ENCODE measurements around the gene ZDHHC18.

ZDHHC18 gene

DNA sequence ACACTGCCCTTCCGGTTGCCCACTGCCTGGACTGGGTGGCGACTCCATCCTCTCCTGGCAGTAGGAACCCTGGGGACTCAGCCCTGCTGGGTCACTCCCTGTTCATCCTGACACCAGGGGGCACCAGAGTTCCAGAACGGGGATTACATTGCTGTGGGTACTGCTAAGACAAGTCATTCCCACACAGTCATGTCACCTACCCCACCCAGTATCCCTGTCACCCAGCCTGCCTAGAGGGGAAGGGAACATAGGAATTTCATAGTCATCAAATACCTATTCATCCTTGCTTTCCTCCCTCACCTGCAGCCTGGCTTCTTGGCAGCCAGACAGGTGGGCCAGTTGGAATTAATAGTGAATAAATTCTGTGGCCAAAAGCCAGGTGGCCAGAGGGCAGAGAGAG is 26.7 kb downstream of the ZDHHC18 start:
- DNase-seq (ENCODE audit: insufficient read length, low spot score) = peak; percentile 67
- TF ChIP-seq POLR2A (IDR thresholded peaks at IDR 0.05; ENCODE audit: low read depth, low read length) = no peak
- FAIRE-seq = peak; percentile 84

DNA sequence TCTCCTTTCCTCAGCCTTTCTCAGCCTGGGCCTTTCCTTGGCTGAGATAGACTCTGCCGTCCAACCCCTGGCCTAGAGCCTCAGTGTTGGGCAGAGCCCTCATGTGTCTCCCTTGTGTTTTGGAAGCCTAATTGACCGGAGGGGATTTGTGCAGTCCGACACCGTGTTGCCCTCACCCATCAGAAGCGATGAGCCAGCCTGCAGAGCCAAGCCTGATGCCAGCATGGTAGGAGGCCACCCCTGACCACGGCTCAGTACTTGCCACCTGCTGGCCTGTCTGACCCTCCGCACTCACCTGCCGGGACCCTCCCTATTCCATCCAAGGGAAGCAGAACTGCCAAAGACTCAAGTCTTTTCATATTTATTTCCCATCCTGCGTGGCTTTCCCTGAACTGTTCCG is 27.1 kb downstream of the ZDHHC18 start:
- no peak for DNase-seq (ENCODE audit: insufficient read length, low spot score)
- TF ChIP-seq POLR2A (IDR thresholded peaks at IDR 0.05; ENCODE audit: low read depth, low read length) = no peak
- no peak for FAIRE-seq

DNA sequence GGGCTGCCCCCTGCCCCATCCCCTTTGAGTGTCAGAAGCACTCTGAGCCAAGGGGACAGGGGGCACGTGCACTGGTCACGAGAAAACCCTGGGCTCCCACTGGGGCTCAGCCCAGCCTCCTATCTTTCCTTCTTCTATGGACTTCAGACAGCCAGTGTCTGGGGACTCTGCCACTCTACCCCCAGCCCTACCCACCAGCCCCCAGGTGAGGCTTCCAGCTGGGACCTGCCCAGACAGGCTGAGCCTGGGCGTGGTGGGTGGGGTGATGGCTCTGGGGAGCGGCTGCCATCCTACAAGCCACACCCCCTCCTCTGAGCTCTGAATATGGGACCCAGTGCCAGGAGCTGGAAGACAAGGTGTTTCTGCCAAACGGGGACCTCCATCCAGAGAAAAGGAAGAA is 28.4 kb downstream of the ZDHHC18 start:
- no peak for DNase-seq (ENCODE audit: insufficient read length, low spot score)
- FAIRE-seq = no peak
- TF ChIP-seq POLR2A (IDR thresholded peaks at IDR 0.05; ENCODE audit: low read depth, low read length) = no peak

DNA sequence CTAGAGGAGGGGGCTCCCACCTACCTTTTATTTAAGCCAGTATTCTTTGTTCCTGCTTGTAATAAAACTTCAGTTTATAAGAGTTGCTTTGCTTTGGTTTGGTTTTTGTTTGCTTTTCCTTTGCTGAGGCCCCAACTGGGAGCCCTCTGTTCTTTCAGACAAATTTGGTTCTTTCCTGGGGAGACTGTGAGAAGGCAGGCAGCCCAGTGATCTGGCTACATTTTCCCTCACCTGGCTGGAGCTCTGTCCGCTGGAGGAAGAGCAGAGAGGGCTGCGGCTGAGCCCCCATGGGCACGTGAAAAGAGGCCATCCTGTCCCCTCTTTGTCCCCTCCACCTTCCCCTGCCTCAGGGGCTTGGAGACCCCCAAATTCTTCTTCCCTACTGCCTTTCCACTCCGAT is 29.1 kb downstream of the ZDHHC18 start:
- TF ChIP-seq POLR2A (IDR thresholded peaks at IDR 0.05; ENCODE audit: low read depth, low read length) = no peak
- FAIRE-seq (no peak), DNase-seq (ENCODE audit: insufficient read length, low spot score) (no peak)

DNA sequence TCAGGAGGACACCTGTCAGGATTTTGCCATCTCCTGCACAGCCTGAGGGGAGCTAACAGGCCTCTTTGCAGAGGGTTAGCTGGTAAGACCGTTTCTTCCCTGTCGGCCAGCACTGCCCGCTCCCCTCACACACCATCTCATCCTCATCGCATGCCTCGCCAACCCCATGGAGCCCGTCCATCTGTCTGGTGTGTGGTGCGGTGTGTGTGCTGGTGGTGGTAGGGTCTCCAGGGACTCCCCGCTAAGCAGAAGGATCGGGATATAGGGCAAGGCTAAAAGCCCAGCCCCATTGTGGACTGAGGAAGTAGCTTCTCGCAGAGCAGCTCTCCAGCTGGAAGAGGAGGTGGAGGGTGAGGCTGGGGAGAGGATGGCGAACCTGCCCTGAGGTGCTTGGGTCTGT is 29.7 kb downstream of the ZDHHC18 start:
- FAIRE-seq = no peak
- TF ChIP-seq POLR2A (IDR thresholded peaks at IDR 0.05; ENCODE audit: low read depth, low read length) = no peak

DNA sequence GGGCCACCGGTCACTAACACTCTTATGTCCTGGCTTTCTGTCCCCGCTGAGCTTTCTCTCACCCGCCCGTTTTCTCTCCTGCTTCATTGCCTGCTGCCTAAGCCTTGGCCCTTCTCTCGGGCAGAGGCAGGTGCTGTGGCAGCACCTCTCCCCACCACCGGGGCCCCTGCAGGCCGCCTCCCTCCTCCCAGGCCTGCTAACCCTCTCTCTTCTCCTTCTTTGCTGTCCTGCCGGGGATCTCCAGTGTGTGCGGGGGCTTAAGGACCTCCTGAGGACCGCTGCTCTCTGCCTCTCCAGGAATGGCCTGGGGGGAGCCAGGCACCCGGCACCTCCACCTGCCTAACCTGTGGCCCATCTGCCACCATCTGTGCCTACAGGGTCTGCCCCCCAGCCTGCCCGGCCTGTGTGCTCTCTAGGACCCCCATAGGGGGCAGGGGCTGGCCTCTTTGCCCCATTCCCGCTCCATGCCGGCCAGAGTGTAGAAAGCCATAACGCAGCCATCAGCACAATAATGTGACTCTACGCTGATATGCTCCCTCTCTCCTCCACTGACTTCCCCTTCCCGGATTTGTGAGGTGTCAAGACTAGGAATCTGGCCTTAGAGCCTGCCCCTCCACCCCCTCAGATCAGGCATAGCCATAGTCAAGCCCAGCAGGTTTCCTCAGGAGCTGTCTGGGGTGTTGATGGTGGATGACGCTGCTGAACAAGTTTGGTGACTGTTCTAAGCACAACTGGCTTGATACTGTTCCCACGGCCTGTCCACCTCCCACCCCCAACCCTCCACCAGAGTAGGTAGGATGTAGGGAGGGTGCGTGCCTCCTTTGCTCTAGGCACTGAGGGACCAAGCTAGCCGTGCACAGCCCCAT is 30.3 kb downstream of the ZDHHC18 start:
- FAIRE-seq (no peak), DNase-seq (ENCODE audit: insufficient read length, low spot score) (no peak)
- no peak for TF ChIP-seq POLR2A (IDR thresholded peaks at IDR 0.05; ENCODE audit: low read depth, low read length)

More for the DNA sequence above, 29.7 kb downstream of the ZDHHC18 start:
- no peak for DNase-seq (ENCODE audit: insufficient read length, low spot score)

DNA sequence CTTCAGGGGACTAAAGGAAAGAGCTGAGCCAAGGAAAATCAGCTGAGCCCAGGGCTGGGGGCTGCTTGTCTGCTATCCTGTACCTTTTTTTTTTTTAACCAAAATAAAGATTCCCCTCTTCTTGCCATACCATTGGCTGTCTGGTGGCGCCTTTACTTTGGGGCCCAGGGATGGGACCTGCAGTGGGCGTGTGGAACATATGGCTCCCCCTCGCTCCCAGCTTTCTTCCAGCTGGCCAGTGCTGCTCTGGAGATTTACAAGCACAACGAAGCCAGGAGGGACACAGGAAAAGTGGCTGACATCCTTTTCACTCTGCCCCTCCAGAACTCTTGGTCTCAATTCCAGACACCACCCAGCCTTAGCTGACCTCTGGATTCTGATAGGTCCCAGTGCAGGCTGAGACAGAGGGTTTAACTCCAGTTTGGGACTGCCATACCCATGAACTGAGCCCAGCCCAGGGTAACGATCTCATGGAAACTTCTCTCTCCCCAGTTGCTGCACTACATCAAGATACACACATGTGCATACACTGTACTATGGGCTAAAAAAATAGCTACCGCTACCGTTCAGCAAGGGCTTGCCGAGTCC is 31.1 kb downstream of the ZDHHC18 start:
- DNase-seq (ENCODE audit: insufficient read length, low spot score) = no peak
- no peak for TF ChIP-seq POLR2A (IDR thresholded peaks at IDR 0.05; ENCODE audit: low read depth, low read length)
- no peak for FAIRE-seq

DNA sequence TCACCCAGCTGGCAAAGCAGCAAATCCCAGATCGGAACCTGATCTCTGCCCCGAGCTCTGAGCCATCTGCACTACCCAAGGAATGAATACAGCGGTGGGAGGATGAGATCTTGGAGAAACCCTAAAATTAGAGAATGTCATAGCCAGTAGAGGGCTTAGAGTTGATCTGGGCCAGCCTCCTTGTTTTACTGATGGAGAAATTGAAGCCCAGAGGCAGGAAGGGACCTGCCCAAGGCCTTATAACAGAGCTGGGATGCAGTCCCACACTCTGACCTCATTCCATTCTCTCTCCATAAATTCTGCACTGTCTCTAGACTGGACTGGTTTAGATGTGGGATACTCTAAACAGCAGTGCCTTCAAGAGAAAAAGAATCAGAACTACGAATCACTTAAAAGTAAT is 31.7 kb downstream of the ZDHHC18 start:
- DNase-seq (ENCODE audit: insufficient read length, low spot score) (no peak), FAIRE-seq (no peak)
- TF ChIP-seq POLR2A (IDR thresholded peaks at IDR 0.05; ENCODE audit: low read depth, low read length) = no peak

DNA sequence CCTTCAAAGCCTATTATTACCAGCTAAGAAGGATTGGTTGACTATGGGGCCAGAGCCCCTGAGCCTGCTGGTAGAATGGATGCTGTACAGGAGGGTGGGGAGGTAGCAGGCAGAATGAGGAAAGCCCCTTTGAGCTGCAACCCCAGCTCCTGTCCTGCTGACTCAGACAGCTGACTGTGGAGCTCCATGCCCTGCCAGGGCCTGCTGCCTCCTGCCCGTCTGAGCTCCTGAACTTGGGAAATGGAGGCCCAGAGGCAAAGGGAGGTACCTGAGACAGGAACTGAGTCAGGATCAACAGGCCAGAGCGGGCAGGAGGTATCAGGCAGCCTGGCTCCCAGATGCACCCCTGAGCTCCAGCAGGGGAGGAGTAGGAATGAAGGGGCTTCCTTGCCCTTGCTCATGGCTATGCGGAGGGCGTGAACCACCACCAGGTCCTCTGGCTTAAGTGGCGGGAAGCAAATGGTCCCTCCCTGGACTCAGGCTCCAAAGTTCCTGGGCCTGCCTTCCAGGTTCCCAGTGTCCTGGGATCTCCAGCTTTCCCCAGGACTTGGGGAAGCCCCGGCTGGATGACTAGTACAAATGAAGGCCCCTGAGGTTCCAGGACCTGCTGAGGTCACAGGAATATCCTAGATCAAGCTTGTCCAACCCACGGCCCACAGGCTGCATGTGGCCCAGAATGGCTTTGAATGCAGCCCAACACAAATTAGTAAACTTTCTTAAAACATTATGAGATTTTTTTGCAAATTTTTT is 32.6 kb downstream of the ZDHHC18 start:
- TF ChIP-seq POLR2A (IDR thresholded peaks at IDR 0.05; ENCODE audit: low read depth, low read length) = no peak
- FAIRE-seq (no peak), DNase-seq (ENCODE audit: insufficient read length, low spot score) (no peak)

DNA sequence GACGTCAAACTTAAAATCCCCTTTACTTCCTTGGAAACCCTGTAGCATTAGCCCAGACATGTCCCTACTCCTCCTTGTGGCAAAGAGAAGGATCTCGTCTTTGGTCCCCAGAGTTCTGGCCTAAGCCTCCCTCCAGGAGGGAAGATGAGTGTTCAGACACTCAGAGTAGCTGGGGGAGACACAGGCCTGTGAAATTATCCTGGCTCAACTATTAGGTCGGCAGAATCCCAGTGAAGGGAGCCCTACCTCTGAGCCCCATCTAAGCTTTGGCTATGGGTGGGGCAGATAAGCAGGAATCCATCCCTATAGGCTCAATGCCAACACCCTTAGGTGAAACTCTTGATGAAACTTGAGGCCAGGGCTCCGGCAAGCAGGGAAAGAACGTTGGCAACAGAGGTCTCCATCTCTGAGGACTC is 34.8 kb downstream of the ZDHHC18 start:
- FAIRE-seq = no peak
- TF ChIP-seq POLR2A (IDR thresholded peaks at IDR 0.05; ENCODE audit: low read depth, low read length) = no peak
- DNase-seq (ENCODE audit: insufficient read length, low spot score) = peak; percentile 22

DNA sequence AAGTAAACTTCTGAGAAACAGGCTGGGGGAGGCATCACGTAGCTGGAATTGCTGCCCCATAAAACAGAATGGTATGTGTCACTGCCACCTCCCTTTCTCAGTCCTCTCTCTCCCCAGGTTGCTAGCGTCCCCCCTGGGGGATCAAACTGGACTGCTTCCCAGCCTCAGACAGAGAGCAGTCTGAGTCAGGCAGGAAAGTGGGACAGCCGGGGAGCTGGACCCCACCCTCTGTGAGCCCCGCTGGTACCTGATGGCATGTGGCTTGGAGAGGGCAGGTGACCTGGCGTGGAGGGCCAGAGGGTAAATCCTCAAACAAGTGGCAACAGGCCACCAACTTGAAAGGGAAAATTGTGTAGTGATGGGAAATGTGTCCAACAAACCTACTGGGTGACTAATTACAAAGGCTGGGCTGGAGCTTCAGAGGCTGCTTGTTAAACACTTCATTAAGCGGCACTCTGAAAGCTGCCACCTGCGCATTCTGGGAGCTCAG is 35.4 kb downstream of the ZDHHC18 start:
- FAIRE-seq (no peak), DNase-seq (ENCODE audit: insufficient read length, low spot score) (peak; percentile 29)
- TF ChIP-seq POLR2A (IDR thresholded peaks at IDR 0.05; ENCODE audit: low read depth, low read length) = no peak

DNA sequence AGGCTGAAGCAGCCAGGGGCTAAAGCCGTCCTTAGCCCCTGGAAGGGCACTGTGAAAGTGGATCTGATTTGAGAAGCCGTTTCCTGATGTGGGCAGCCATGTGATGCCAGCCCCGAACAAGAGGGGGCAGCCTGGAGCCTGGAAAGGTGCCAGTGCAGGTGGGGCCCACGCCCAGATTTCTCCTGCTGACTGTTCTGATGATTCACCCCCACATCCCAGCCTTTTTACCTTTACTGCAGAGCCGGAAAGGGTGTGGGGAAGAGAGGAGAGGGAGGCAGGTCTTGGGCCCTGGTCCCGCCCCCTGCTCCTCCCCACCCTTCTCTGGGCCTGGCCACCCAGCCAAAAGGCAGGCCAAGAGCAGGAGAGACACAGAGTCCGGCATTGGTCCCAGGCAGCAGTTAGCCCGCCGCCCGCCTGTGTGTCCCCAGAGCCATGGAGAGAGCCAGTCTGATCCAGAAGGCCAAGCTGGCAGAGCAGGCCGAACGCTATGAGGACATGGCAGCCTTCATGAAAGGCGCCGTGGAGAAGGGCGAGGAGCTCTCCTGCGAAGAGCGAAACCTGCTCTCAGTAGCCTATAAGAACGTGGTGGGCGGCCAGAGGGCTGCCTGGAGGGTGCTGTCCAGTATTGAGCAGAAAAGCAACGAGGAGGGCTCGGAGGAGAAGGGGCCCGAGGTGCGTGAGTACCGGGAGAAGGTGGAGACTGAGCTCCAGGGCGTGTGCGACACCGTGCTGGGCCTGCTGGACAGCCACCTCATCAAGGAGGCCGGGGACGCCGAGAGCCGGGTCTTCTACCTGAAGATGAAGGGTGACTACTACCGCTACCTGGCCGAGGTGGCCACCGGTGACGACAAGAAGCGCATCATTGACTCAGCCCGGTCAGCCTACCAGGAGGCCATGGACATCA is 36.5 kb downstream of the ZDHHC18 start, which contains the start of gene SFN:
SFN (plus strand) TSS at position 369 of the 904 bp plus-strand sequence; CDS start at position 433, 64 bp downstream.
- TF ChIP-seq POLR2A (IDR thresholded peaks at IDR 0.05; ENCODE audit: low read depth, low read length) = no peak
- DNase-seq (ENCODE audit: insufficient read length, low spot score) (peak; percentile 50), FAIRE-seq (peak; percentile 81)

DNA sequence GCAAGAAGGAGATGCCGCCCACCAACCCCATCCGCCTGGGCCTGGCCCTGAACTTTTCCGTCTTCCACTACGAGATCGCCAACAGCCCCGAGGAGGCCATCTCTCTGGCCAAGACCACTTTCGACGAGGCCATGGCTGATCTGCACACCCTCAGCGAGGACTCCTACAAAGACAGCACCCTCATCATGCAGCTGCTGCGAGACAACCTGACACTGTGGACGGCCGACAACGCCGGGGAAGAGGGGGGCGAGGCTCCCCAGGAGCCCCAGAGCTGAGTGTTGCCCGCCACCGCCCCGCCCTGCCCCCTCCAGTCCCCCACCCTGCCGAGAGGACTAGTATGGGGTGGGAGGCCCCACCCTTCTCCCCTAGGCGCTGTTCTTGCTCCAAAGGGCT is 37.2 kb downstream of the ZDHHC18 start:
- DNase-seq (ENCODE audit: insufficient read length, low spot score) (no peak), FAIRE-seq (no peak)
- TF ChIP-seq POLR2A (IDR thresholded peaks at IDR 0.05; ENCODE audit: low read depth, low read length) = no peak
